Fibroblast of lung (primary cell): ENCODE data around the gene ADAMTS16. TPM values are rescaled to one million over a fixed set of nuclear protein-coding genes. Genes with fewer than 3 reads are reported as not detected.

Experiments used
- DNase-seq, 2 donors: peaks; one replicate each; pipeline versions ENCODE4 v3.0.0 to v3.0.0-alpha.2; 2010; ENCODE audit warnings: low read depth in 2 of 2
- H2AFZ ChIP-seq: 2 replicates; pipeline ENCODE4 v1.5.1; 2012; ENCODE audit warnings: low read length, control low read depth, inconsistent platforms
- H3K27ac ChIP-seq: 2 replicates; pipeline ENCODE4 v1.5.1; 2011; ENCODE audit warnings: low read length, control low read depth; ENCODE audit not compliant: insufficient read depth
- H3K27me3 ChIP-seq: 2 replicates; pipeline ENCODE4 v1.5.1; 2011; ENCODE audit warnings: mild to moderate bottlenecking, low read length; ENCODE audit not compliant: control insufficient read depth, insufficient read depth
- H3K36me3 ChIP-seq: 2 replicates; pipeline ENCODE4 v1.5.1; 2011; ENCODE audit warnings: low read length; ENCODE audit not compliant: control insufficient read depth, insufficient read depth
- H3K4me1 ChIP-seq: 2 replicates; pipeline ENCODE4 v1.5.1; 2011; ENCODE audit warnings: low read length; ENCODE audit not compliant: control insufficient read depth, insufficient read depth; ENCODE audit errors: extremely low read depth
- H3K4me2 ChIP-seq: 2 replicates; pipeline ENCODE4 v1.5.1; 2011; ENCODE audit warnings: low read length, control low read depth; ENCODE audit not compliant: insufficient read depth; ENCODE audit errors: extremely low read depth
- H3K4me3 ChIP-seq, 4 experiments: fragments of 200-600 bp in 1 of 4; sonication (generic) in 1 of 4; replicated peaks in 1 of 4; 2 replicates each; pipeline ENCODE4 v1.5.1; 2011 to 2016; ENCODE audit warnings: low read length in 4 of 4, low read depth in 3 of 4, mild to moderate bottlenecking in 3 of 4, control low read depth in 2 of 4, inconsistent platforms in 1 of 4, mixed read lengths in 1 of 4; ENCODE audit not compliant: insufficient read depth in 1 of 4; ENCODE audit errors: control extremely low read depth in 1 of 4
- H3K79me2 ChIP-seq: 2 replicates; pipeline ENCODE4 v1.5.1; 2012; ENCODE audit warnings: mild to moderate bottlenecking, low read length, inconsistent platforms; ENCODE audit not compliant: control insufficient read depth, insufficient read depth
- H3K9ac ChIP-seq: 2 replicates; pipeline ENCODE4 v1.5.1; 2011; ENCODE audit warnings: mild to moderate bottlenecking, low read length, control low read depth; ENCODE audit not compliant: insufficient read depth
- H3K9me3 ChIP-seq: 2 replicates; pipeline ENCODE4 v1.5.1; 2012; ENCODE audit warnings: low read depth, low read length; ENCODE audit not compliant: control insufficient read depth, insufficient read depth
- H4K20me1 ChIP-seq: 2 replicates; pipeline ENCODE4 v1.5.1; 2011; ENCODE audit warnings: low read length; ENCODE audit not compliant: control insufficient read depth, insufficient read depth; ENCODE audit errors: extremely low read depth
- CTCF ChIP-seq, 2 donors: IDR thresholded peaks in 1 of 2; conservative IDR thresholded peaks in 1 of 2; 1 replicate in 1 of 2; 2 replicates in 1 of 2; pipeline ENCODE4 v1.5.1; 2011 to 2012; ENCODE audit warnings: low read length in 2 of 2, control low read depth in 1 of 2, inconsistent platforms in 1 of 2, low read depth in 1 of 2, mild to moderate bottlenecking in 1 of 2
- EZH2 ChIP-seq: IDR thresholded peaks from 2 replicates; pipeline ENCODE4 v1.5.1; 2012; ENCODE audit warnings: low read length, control low read depth, mild to moderate bottlenecking; ENCODE audit errors: missing control alignments
- polyA plus RNA-seq, 2 donors: library from polyadenylated mRNA; depleted of rRNA in 1 of 2; stranded (reverse) in 1 of 2; unstranded in 1 of 2; fragments of >200 nt; gene quantifications; 2 replicates each; pipeline ENCODE4 v1.2.1, GENCODE V29; 2011 to 2012; ENCODE audit warnings: missing spikeins in 1 of 2
- total RNA-seq: library from RNA; depleted of rRNA; stranded (reverse); fragments of >200 nt; gene quantifications from 2 replicates; pipeline ENCODE4 v1.2.1, GENCODE V29; 2014

Gene ADAMTS16
- total and polyA plus RNA-seq, 2 donors (not counting 1 experiment from before 2014, with no cell fraction given) = 0.06 to 0.17 TPM

- peak in 1 of 2 donors; percentile 33 for DNase-seq
- no peaks in the 10 kb centered on the region for H3K9me3 ChIP-seq
- no peaks in the 10 kb centered on the region for H3K27me3 ChIP-seq
- no peaks in the 10 kb centered on the region for H3K79me2 ChIP-seq
- no peaks in the 10 kb centered on the region for H3K4me1 ChIP-seq
- H3K4me3 ChIP-seq = no peak overlapping the region
- H3K9ac ChIP-seq = no peak overlapping the region
- H2AFZ ChIP-seq = no peak overlapping the region
- TF ChIP-seq CTCF (conservative IDR thresholded peaks at IDR 0.05 in 1 of 2, IDR thresholded peaks at IDR 0.05 in 1 of 2; ENCODE audit: low read depth in 1 of 2, low read length in 2 of 2) (no peak), EZH2 (no peak)
- no peak overlapping the region for H3K4me2 ChIP-seq
- no peaks in the 10 kb centered on the region for H4K20me1 ChIP-seq
- no peak overlapping the region for H3K27ac ChIP-seq
- H3K36me3 ChIP-seq = no peaks in the 10 kb centered on the region
Observed at GRCh38 chr5:5344051-5344571, 204.0 kb downstream of the ADAMTS16 start.

GRCh38 chr5:5344606-5345005 is 204.5 kb downstream of the ADAMTS16 start:
- no peak overlapping the region for H3K4me3 ChIP-seq
- no peak overlapping the region for H3K27ac ChIP-seq
- no peaks in the 10 kb centered on the region for H3K9me3 ChIP-seq
- no peaks in the 10 kb centered on the region for H4K20me1 ChIP-seq
- TF ChIP-seq EZH2 (no peak), CTCF (conservative IDR thresholded peaks at IDR 0.05 in 1 of 2, IDR thresholded peaks at IDR 0.05 in 1 of 2; ENCODE audit: low read depth in 1 of 2, low read length in 2 of 2) (no peak)
- no peaks in the 10 kb centered on the region for H3K4me1 ChIP-seq
- no peaks in the 10 kb centered on the region for H3K79me2 ChIP-seq
- H3K4me2 ChIP-seq = no peak overlapping the region
- peak in 1 of 2 donors; percentile 43 for DNase-seq
- H3K36me3 ChIP-seq = no peaks in the 10 kb centered on the region
- no peak overlapping the region for H3K9ac ChIP-seq
- H2AFZ ChIP-seq = no peak overlapping the region
- H3K27me3 ChIP-seq = no peaks in the 10 kb centered on the region

- Histone ChIP-seq H3K4me2 (no peak overlapping the region), H3K27ac (no peak overlapping the region), H3K4me3 (no peak overlapping the region), H3K79me2 (no peaks in the 10 kb centered on the region), H4K20me1 (no peaks in the 10 kb centered on the region), H3K27me3 (no peaks in the 10 kb centered on the region), H3K9me3 (no peaks in the 10 kb centered on the region), H3K4me1 (no peaks in the 10 kb centered on the region), H2AFZ (no peak overlapping the region), H3K9ac (no peak overlapping the region), H3K36me3 (no peaks in the 10 kb centered on the region)
- no peak for DNase-seq
- TF ChIP-seq EZH2 = no peak
- no peak for TF ChIP-seq CTCF (conservative IDR thresholded peaks at IDR 0.05 in 1 of 2, IDR thresholded peaks at IDR 0.05 in 1 of 2; ENCODE audit: low read depth in 1 of 2, low read length in 2 of 2)
Observed at GRCh38 chr5:5347442-5347841, 207.3 kb downstream of the ADAMTS16 start.
